ENCODE results near the gene ITPR2. TPM values are rescaled to one million over a fixed set of nuclear protein-coding genes. Genes with fewer than 3 reads are reported as not detected.

The ITPR2 gene
- total RNA-seq, 1 experiment from 2014 or later: 9.4 TPM

DNA sequence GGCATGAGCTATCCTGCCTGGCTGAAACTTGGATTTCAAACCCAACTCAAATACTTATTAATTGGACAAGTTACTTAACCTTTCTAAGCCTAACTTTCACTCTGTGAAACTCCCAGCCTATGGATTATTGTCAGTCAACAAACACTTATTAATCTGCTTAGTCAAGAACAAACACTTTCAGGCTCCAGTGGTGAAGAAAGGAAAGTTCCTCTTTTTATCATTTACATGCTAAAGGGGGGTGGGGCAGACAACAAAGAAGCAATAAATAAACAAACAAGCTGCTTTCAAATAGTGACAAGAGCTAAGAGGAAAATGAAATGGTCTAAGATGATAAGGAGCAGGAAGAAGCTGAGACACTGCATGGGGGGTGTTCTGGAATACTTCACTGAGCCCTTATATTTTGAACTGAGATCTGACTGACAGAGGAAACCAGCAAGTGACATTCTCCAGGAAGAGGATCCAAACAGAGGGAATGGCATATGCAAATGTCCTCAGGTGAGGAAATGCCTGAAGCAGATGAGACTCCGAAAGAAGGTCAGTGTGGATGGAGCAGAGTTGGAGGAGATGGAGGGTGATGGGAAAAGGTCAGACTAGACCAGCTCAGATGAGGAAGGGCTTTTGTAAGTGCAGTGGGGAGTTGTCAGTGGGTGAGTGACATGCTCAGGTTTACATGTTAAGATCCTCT, 259.6 kb downstream of the ITPR2 start:
- Histone ChIP-seq H3K4me3 (ENCODE audit: insufficient read depth, low read depth, low read length) (no peak overlapping the region), H3K36me3 (replicated peaks; ENCODE audit: control insufficient read depth, insufficient read depth, low read length) (no peaks in the 10 kb centered on the region), H3K27me3 (ENCODE audit: control insufficient read depth, insufficient read depth, low read length) (no peaks in the 10 kb centered on the region)
- no peak for DNase-seq

DNA sequence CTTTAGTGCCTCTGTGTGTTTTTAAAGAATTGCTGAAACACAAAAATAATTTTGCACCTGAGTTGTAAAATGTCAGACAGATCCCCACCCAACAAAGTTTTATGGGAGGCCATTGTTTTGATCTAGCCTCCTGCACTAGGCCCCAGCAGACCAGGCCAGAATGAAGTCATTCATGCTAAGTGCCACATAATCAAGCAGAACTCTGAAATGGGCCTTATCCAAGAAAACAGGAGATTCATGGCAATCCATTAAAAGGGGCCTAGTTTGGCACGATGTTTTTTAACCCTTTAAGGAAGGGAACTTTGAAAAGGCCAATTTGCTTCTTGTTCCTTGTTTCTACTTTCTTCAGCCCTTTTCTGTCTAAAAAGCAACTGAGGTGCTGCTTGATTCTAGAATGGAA, 260.9 kb downstream of the ITPR2 start:
- H3K4me3 ChIP-seq (ENCODE audit: insufficient read depth, low read depth, low read length): no peak overlapping the region
- DNase-seq: no peak

DNA sequence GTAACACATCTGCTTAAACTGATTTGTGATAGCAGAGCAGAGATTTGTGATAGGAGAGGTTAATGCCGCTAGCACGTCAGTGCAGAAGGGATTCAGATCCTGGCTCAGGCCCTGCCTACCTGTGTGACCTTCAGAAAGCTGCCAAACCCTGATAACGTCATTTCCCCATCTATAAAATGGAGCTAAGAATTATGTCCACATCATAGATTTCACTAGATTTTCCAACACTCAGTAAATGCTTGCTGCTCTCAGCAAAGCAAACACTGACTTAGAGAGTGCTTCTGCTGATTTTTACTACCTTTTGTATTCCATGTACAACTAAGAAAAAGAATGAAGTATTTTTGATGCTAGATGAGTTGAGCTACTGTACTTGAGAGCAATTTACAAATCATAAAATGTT, 261.4 kb downstream of the ITPR2 start:
- Histone ChIP-seq H3K36me3 (replicated peaks; ENCODE audit: control insufficient read depth, insufficient read depth, low read length) (no peaks in the 10 kb centered on the region), H3K4me3 (ENCODE audit: insufficient read depth, low read depth, low read length) (no peak overlapping the region), H3K27me3 (ENCODE audit: control insufficient read depth, insufficient read depth, low read length) (no peaks in the 10 kb centered on the region)
- DNase-seq: no peak

More for the DNA sequence above, 260.9 kb downstream of the ITPR2 start:
- Histone ChIP-seq H3K27me3 (ENCODE audit: control insufficient read depth, insufficient read depth, low read length) (no peaks in the 10 kb centered on the region), H3K36me3 (replicated peaks; ENCODE audit: control insufficient read depth, insufficient read depth, low read length) (no peaks in the 10 kb centered on the region)

DNA sequence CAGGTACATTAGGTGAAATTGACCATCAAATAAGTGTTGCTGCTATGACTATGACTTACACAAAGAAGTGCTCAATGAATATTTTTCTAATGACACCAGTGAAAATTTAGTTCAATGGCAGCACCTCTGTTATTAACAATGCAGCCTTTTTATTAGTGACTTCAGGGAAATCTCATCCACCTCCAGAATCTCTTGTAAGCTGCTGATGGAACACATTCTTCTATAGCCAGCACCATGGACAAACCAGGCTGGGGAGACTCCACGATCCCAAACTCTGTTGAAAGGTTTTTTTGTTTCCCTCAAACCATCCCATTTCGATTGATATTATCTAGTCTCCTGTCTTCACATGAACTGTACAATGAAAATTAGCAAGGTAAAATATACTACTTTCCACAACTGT, 265.9 kb downstream of the ITPR2 start:
- no peaks in the 10 kb centered on the region for H3K27me3 ChIP-seq (ENCODE audit: control insufficient read depth, insufficient read depth, low read length)
- H3K4me3 ChIP-seq (ENCODE audit: insufficient read depth, low read depth, low read length): no peak overlapping the region
- H3K36me3 ChIP-seq (replicated peaks; ENCODE audit: control insufficient read depth, insufficient read depth, low read length): no peaks in the 10 kb centered on the region
- no peak for DNase-seq

DNA sequence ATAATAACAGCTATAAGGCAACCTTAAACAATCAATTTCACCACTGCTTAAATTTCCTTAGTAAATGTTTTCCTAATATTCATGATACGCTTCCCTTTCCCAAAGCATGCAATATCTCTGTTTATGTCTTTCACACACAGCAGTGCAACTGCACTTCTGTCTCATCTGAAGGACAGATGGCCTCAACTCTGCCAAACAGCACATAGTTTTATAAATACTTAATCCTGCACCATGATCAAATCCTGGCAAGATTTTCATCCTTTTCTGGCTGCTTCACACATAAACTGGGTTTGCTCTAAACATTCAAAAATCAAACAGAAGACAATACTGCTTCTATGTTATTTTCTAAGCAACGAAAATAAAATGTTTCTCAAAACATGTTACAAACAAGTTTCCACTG, 266.3 kb downstream of the ITPR2 start:
- no peak for DNase-seq
- no peaks in the 10 kb centered on the region for H3K36me3 ChIP-seq (replicated peaks; ENCODE audit: control insufficient read depth, insufficient read depth, low read length)
- H3K4me3 ChIP-seq (ENCODE audit: insufficient read depth, low read depth, low read length): no peak overlapping the region
- H3K27me3 ChIP-seq (ENCODE audit: control insufficient read depth, insufficient read depth, low read length): no peaks in the 10 kb centered on the region

DNA sequence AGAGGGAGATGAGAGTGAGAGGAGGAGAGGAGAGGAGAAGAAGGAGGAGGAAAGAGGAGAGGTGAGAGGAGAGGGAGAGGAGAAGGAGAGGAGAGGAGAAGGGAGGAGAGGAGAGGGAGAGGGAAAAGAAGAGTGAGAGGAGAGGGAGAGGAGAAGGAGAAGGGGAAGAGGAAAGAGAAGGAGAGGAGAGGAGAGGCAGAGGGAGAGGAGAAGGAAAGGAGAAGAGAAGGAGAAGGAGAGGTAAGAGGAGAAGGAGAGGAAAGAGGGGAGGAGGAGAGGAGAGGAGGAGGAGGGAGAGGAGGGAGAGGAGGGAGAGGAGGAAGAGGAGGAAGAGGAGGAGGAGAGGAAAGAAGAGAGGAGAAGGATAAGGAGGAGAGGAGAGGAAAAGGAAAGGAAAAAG, 266.8 kb downstream of the ITPR2 start:
- H3K36me3 ChIP-seq (replicated peaks; ENCODE audit: control insufficient read depth, insufficient read depth, low read length): no peaks in the 10 kb centered on the region; the same call in 1 of the 2 replicates
- DNase-seq: no peak
- no peak overlapping the region for H3K4me3 ChIP-seq (ENCODE audit: insufficient read depth, low read depth, low read length)
- no peaks in the 10 kb centered on the region for H3K27me3 ChIP-seq (ENCODE audit: control insufficient read depth, insufficient read depth, low read length)

DNA sequence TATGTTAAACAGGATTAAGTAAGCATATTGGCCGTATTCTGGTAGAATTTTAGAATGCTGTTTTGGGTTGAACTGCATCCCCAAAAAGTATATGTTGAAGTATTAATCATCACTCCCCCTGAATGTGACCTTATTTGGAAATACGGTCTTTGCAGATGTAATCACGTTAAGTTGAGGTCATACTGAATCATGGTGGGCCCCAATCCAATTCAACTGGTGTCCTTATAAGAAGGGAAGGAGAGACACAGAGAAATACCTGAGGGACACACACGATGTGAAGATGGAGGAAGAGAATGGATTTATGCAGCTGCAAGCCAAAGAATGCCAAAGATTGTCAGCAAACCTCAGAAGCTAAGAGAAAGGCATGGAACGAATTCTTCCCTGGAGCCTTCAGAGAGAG, 268.6 kb downstream of the ITPR2 start:
- Histone ChIP-seq H3K4me3 (ENCODE audit: insufficient read depth, low read depth, low read length) (no peak overlapping the region), H3K27me3 (ENCODE audit: control insufficient read depth, insufficient read depth, low read length) (no peaks in the 10 kb centered on the region), H3K36me3 (replicated peaks; ENCODE audit: control insufficient read depth, insufficient read depth, low read length) (no peaks in the 10 kb centered on the region; the same call in 1 of the 2 replicates)
- DNase-seq: no peak

DNA sequence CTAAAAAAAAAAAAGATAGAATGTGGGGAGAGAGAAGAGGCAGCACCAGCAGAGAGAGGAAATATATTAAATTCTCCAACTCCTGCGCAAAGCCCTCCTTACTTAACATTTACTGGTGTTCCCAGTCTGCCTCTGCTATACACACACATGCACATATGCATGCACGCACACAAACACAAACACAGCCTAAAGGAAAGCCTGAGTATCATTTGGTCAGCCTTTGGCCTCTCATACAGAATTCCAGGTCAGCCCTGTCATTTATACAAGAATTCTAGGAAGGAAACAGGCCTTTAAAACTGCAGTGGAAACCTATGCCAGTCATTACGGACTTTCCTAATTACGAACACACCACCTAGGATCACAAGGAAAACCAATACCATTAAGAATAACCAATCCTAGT, 269.4 kb downstream of the ITPR2 start:
- Histone ChIP-seq H3K27me3 (ENCODE audit: control insufficient read depth, insufficient read depth, low read length) (no peaks in the 10 kb centered on the region), H3K4me3 (ENCODE audit: insufficient read depth, low read depth, low read length) (no peak overlapping the region), H3K36me3 (replicated peaks; ENCODE audit: control insufficient read depth, insufficient read depth, low read length) (no peaks in the 10 kb centered on the region; the same call in 1 of the 2 replicates)
- DNase-seq: no peak

DNA sequence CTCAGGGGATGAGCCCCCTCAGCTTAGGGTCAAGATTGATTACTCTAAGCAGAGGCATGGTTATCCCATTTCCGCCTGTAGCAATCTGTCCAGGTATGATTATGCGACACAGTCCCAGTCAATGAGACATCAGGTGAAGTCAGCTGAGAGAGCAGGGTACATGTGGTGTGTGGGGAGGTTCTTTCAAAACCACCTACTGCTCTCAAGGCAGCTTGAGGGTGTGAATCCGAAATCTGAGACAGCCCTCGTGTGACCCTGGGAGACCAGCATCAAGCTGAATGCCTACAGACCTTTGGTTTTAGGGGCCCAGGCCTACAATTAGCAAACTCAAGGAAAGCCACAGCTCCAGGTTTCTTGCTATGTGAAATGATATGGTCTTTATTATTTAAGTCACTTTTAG, 275.7 kb downstream of the ITPR2 start:
- H3K4me3 ChIP-seq (ENCODE audit: insufficient read depth, low read depth, low read length): no peak overlapping the region
- DNase-seq: no peak

DNA sequence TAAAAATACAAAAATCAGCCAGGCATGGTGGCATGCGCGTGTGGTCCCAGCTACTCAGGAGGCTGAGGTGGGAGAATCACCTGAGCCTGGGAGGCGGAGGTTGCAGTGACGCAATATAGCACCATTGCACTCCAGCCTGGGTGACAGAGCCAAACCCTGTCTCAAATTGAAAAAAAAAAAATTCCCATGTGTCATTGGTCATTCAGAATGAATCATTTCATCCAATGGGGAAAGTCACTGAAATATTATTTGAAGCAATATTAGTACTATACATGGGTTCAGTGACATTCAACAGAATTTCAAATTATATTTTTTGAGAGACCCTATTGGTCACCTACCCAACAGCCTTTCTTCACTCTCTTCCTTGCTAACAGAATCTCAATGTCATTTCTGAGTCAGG, 276.1 kb downstream of the ITPR2 start:
- H3K27me3 ChIP-seq (ENCODE audit: control insufficient read depth, insufficient read depth, low read length): no peaks in the 10 kb centered on the region
- no peak for DNase-seq
- H3K36me3 ChIP-seq (replicated peaks; ENCODE audit: control insufficient read depth, insufficient read depth, low read length): no peaks in the 10 kb centered on the region; the same call in none of the 2 replicates

More for the DNA sequence above, 275.7 kb downstream of the ITPR2 start:
- H3K27me3 ChIP-seq (ENCODE audit: control insufficient read depth, insufficient read depth, low read length): no peaks in the 10 kb centered on the region
- H3K36me3 ChIP-seq (replicated peaks; ENCODE audit: control insufficient read depth, insufficient read depth, low read length): no peaks in the 10 kb centered on the region; the same call in none of the 2 replicates

DNA sequence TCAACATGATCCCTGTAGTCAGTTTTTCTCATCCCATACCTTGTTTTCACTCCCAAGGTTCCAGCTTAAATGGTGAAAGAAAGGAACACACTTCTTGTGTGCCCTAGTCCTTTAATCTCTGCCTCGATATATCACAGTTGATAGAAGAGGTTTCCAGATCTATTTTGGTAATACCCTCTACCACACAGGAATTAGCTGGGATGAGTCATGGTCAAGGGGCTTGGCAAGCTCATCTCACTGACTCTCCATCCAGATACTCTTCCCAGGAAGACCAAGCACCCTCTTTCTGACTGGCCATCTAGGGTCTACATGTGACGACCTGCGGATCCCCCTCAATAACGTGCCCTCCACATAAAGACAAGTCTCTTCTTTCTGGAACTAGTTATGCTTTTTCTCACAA, 277.9 kb downstream of the ITPR2 start:
- DNase-seq: no peak
- Histone ChIP-seq H3K4me3 (ENCODE audit: insufficient read depth, low read depth, low read length) (no peak overlapping the region), H3K36me3 (replicated peaks; ENCODE audit: control insufficient read depth, insufficient read depth, low read length) (no peaks in the 10 kb centered on the region; the same call in 1 of the 2 replicates), H3K27me3 (ENCODE audit: control insufficient read depth, insufficient read depth, low read length) (no peaks in the 10 kb centered on the region)

More for the DNA sequence above, 276.1 kb downstream of the ITPR2 start:
- no peak overlapping the region for H3K4me3 ChIP-seq (ENCODE audit: insufficient read depth, low read depth, low read length)

DNA sequence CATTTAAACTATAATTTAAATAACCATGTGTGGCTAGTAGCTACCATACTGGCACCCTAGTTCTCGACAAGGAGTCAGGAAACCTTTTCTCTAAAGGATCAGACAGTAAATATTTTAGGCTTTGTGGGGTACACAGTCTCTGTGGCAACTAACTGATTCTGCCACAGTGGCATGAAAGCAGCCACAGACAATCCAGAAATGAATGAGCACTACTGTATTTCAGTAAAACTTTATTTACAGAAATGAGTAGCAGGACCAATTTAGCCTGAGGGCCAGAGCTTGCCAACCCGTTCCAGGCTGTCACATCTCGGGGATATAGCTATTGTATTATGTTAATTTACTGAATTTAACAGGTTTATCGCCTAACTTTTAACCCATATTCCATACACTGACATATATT, 278.7 kb downstream of the ITPR2 start:
- no peak overlapping the region for H3K4me3 ChIP-seq (ENCODE audit: insufficient read depth, low read depth, low read length)
- no peaks in the 10 kb centered on the region; the same call in 1 of the 2 replicates for H3K36me3 ChIP-seq (replicated peaks; ENCODE audit: control insufficient read depth, insufficient read depth, low read length)
- H3K27me3 ChIP-seq (ENCODE audit: control insufficient read depth, insufficient read depth, low read length): no peaks in the 10 kb centered on the region
- no peak for DNase-seq

DNA sequence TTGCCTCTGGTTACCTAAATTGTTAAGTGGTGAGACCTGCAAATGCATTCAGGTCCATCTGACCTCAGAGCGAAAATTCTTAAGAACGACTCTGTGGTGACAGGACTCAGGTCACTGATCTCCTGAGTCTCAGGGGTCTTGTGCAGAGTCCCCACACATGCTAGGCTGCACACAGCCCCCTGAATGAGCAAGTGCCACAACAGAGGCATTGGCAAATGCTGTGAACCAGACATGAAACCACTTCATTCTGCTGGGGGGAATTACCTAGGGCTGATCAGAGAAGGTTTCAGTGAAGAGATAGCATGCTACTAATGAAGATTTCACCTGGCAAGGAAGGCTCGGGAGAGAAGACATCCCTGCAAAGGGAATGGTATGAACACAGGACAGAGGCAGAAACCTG, 281.6 kb downstream of the ITPR2 start:
- H3K4me3 ChIP-seq (ENCODE audit: insufficient read depth, low read depth, low read length): no peak overlapping the region
- no peaks in the 10 kb centered on the region; the same call in 1 of the 2 replicates for H3K36me3 ChIP-seq (replicated peaks; ENCODE audit: control insufficient read depth, insufficient read depth, low read length)
- H3K27me3 ChIP-seq (ENCODE audit: control insufficient read depth, insufficient read depth, low read length): no peaks in the 10 kb centered on the region
- DNase-seq: no peak

DNA sequence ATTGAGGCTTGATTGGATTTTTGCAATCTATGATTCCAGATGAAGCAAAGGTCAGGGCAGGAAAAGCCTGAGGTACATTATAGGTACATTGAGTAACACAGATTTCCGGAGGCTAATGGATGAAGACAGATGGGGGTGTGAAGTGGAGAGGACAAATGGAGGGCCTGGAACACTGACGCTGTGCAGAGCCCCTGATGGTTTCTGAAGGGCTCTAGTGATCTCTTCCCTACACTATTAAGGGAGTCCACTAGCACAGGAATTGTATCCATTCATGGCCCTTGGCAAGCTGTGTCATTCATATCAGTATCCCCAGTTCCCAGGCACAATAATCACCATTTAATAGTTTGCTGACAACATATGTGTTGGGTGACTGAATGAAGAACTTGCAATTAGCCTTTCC, 284.8 kb downstream of the ITPR2 start:
- Histone ChIP-seq H3K4me3 (ENCODE audit: insufficient read depth, low read depth, low read length) (no peak overlapping the region), H3K27me3 (ENCODE audit: control insufficient read depth, insufficient read depth, low read length) (no peaks in the 10 kb centered on the region), H3K36me3 (replicated peaks; ENCODE audit: control insufficient read depth, insufficient read depth, low read length) (no peaks in the 10 kb centered on the region; the same call in 1 of the 2 replicates)
- no peak for DNase-seq

DNA sequence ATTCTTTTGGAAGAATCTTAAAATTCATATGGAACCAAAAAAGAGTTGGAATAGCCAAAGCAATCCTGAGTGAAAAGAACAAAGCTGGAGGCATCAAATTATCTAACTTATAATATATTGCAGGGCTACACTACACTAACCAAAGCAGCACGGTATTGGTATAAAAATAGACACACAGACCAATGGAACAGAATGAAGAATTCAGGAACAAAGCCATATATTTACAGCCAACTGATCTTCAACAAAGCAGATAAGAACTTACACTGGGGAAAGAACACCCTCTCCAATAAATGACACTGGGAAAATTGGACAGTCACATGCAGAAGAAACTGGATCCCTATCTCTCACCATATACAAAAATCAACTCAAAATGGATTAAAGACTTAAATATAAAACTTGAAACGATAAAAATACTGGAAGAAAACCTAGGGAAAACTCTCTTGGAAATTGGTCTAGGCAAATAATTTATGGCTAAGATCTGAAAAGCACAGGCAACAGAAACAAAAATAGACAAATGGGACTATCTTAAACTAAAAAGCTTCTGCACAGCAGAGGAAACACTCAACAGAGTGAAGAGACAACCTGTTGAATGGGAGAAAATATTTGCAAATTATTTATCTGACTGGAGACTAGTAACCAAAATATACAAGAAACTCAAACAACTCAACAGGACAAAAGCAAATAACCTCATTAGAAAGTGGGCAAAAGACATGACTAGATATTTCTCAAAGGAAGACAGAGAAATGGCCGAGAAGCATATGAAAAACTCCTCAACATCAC, 286.3 kb downstream of the ITPR2 start:
- no peak overlapping the region for H3K4me3 ChIP-seq (ENCODE audit: insufficient read depth, low read depth, low read length)
- no peaks in the 10 kb centered on the region for H3K27me3 ChIP-seq (ENCODE audit: control insufficient read depth, insufficient read depth, low read length)
- DNase-seq: no peak
- no peaks in the 10 kb centered on the region; the same call in 1 of the 2 replicates for H3K36me3 ChIP-seq (replicated peaks; ENCODE audit: control insufficient read depth, insufficient read depth, low read length)

Measured in H7 (cell line).